ENCODE data around the gene VAX1.

Gene VAX1

DNA sequence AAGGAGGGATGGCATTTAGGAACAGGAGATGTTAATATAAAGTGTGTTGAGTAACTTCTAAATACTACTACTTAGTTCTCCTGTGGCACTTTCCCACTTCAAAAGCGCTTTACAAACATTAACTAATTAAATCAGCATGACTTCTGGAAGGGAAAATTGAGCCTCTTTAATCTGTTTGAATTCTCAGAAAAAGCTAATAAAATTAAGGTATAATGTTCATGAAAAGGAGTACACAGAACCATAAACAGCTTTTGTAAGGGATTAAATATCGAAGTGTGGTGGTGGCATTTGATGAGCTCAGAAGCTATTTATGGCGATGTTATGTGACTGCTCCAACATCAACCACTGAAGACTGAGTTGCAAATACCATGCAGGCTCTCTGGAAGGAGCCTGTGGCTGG, 10.2 kb upstream of the VAX1 start:
- Mint-ChIP-seq H3K9me3 (peaks cover 0 to 8% of the 10 kb centered on the region in 2 donors), H3K27ac (no peak overlapping the region), H3K4me1 (no peaks in the 10 kb centered on the region), H3K4me3 (no peak overlapping the region), H3K27me3 (peaks cover 61% of the 10 kb centered on the region)
- ATAC-seq (no peak), DNase-seq (no peak)

DNA sequence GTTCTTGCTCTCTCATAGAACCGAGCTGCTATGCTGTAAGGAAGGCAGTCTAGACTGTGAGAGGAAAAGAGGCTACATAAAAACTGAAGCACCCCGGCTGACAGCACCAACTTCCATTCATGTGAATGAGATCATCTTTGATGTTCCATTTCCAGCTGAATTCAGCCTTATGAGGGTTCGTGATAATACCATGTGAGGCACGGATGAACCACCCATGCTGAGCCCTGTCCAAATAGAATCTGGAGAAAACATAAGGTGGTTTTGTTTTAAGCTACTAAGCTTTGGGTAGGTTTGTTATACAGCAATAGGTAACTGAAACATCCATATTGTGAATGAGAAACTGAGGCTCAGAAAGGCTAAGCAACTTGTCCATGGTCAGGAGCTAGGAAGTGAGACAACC, 6.9 kb upstream of the VAX1 start:
- DNase-seq (no peak), ATAC-seq (no peak)
- Mint-ChIP-seq H3K4me1 (peaks cover 5% of the 10 kb centered on the region), H3K27ac (no peak overlapping the region), H3K9me3 (peaks cover 0 to 8% of the 10 kb centered on the region in 2 donors), H3K27me3 (peaks cover 73% of the 10 kb centered on the region), H3K4me3 (no peak overlapping the region)

DNA sequence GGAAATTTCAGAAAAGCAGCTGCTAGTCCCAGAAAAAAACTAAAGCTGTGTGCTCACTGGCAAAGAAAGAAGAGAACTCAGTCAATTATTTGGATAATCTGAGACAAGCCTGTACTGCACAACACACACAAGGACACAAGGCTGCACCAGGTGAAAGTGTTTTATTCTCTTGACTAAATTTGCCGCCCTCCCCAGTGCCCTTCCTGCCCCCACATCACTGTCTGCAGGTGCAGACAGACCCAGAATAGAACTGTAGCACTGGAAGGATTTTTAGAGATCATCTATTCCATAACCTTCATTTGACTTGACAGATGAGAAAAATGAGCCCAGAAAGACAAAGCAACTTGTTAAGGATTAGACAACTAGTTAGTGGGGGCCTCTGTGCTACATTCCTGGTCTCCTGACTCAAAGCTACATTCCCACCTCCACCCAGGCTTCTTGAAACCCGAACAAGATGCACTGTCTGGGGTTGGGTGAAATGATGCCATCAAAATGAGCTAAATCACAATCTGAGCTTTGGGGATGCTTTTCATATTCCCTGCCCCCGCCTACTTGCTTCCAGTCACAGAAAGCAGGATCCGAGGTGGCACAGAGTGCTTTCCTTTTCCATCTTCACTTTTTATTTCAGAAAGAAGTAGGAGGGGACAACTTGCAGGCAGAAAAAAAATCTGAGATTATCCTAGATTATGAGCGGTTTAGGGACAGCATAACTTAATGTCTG, 5.2 kb upstream of the VAX1 start:
- ATAC-seq (no peak), DNase-seq (no peak)
- no peak overlapping the region for H3K4me3 Mint-ChIP-seq
- peaks cover 13% of the 10 kb centered on the region for H3K4me1 Mint-ChIP-seq
- H3K27me3 Mint-ChIP-seq: peaks cover 74% of the 10 kb centered on the region
- H3K27ac Mint-ChIP-seq: no peak overlapping the region
- H3K9me3 Mint-ChIP-seq: peaks cover 0 to 8% of the 10 kb centered on the region in 2 donors

DNA sequence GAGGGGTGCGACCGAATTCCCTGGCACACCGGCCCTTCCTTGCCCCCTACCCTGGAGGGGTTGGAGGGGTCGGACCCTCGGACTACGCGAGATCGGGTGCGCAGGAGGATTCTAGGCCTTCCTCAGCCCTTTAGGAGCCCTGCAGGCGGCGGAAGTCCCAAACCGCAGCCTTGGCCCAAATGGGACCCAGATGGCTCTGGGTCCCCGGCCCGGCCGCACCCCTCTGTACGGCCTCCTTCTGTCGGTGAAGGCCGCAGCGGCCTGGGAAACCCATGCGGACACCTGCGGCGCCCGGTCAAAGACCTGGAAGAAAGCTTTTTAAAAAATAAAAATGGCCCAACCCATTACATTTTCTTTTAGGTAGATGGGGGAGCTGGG, 2.4 kb upstream of the VAX1 start:
- DNase-seq (no peak), ATAC-seq (no peak)
- no peak overlapping the region for H3K27ac Mint-ChIP-seq
- H3K9me3 Mint-ChIP-seq: peaks cover 0 to 8% of the 10 kb centered on the region in 2 donors
- peaks cover 81% of the 10 kb centered on the region for H3K27me3 Mint-ChIP-seq
- H3K4me3 Mint-ChIP-seq: no peak overlapping the region
- peaks cover 29% of the 10 kb centered on the region for H3K4me1 Mint-ChIP-seq

DNA sequence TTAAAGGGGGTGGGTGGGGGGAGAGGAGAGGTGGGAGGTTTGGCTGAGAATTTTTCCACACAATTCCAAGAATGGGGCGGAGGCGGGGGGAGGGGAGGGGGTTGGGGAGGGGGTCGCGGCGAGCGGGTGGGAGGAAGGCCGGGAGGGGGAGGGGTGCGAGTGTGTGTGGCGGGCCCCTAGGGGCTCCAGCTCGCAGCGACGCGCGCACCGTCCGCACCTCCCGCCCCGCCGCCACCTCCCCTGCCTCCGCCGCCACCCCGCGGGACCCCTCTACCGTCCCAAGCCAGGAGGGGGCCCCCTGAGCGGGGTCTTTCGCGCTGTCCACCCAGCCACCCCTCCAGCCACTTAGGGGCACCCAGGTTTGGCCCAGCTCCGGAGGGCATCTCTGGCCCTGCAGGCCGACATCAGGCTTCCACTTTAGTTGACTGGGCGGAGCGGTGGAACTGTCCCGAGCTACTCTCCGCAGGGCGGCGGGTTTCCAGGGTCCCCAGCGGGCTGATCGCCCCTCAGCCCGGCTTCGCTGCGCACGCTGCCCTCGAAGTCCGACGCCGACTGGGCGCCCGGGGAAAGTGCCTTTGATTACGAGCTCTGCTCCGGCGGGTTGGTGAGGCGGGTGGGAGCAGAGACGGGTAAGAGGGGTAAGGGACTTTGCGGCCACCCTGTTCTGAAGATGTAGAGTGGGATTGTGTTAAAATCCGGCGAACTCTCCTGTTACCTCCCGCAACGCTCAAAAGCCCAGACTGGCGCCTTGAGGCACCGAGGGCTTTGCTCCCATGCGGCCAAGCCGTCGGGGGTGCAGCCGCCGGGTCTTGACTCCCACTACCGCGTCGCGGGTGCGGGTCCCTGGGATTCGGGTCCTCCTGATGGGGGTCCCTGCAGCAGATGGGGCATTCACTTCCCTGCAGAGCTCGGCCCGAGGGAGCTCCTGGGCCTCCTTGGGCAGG, 1.8 kb upstream of the VAX1 start:
- no peak overlapping the region for H3K4me3 Mint-ChIP-seq
- DNase-seq (no peak), ATAC-seq (peak; percentile 44)
- H3K9me3 Mint-ChIP-seq: peaks cover 0 to 3% of the 10 kb centered on the region in 2 donors
- H3K4me1 Mint-ChIP-seq: peaks cover 31% of the 10 kb centered on the region
- peaks cover 88% of the 10 kb centered on the region for H3K27me3 Mint-ChIP-seq
- H3K27ac Mint-ChIP-seq: no peak overlapping the region

DNA sequence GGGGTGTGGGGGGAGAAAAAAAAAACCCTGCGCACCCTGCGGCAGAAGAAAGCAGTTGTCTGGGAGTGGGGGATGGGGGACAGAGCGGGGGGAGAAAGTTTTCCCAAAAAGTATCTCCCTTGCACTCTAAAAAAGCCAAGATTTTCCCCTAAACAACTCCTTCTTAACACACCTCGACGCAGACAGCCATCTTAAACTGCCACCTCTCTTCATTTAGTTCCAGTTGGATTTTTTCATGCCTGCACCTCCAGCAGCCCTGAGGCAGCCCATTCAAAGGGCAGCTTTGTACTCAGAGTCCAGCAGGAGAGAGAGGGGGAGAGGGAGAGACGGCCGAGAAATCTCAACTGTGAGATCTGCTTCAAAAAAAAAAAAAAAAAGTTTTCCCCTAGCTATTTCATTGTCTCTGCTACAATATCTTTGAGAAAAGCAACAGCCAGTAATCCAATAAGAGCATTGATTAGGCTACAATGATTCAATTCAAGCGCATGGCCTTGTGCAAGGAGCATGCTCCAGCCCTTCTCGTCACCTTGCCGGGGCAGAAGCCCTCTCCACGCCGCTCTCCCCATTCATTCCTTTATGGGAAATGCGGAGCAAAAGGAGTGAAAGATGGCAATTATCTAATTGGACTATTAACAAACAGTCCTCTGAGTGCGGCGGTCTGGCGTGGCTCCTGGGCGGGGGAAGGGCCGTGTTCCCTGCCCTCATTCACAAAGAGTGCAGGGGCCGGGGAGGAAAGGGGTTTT, 939 bp upstream of the VAX1 start:
- peaks cover 96% of the 10 kb centered on the region for H3K27me3 Mint-ChIP-seq

DNA sequence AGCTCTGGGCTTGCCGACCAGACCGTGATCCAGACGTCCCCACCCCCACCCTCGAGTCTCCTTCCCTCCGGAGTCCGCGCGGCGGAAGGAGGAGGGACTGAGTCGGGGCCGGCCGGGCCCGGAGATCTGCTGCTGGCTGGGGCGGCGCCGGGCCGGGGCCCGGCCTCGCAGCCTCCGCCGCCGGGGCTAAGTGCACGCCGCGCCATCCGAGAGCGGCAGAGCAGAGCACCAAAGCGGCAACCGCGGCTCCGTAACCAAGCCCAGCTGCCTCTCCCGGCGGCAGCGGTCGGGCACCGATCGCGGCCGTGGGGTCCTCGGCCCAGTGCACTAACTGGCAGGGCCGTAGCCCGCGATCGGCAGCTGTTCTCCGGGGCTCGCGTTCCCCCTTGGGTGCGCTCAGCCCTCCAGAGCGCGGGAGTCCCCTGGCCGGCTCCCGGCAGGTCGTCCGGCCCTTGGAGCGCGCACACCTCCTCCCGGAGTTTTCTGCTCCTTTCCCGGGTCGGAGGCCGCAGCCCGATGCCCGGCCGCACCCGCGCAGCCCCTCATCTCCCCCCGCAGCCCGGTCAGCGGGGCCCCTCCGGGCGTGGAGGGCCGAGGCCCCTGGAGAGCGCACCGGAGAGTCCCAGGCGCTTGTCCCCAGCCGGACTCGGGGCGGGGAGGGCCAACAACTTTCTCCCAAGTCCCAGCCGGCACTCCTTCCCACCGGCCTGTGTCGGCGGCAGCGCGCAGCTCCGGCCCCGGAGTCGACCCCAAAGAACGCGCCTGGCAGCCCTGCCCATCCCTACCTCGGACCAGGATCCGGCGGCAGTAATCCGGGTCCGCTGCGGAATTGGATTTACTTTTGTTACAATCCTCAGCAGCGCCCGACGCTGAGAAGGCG, 799 bp downstream of the VAX1 start:
- Mint-ChIP-seq H3K27ac (no peak overlapping the region), H3K9me3 (no peaks in the 10 kb centered on the region), H3K4me1 (peaks cover 56% of the 10 kb centered on the region), H3K27me3 (peaks cover 96% of the 10 kb centered on the region), H3K4me3 (peak overlapping the region; percentile 53 to 54)
- DNase-seq (peak in 1 of 2 donors; percentile 6), ATAC-seq (peak; percentile 29)

More for the DNA sequence above, 939 bp upstream of the VAX1 start:
- no peak for DNase-seq
- ATAC-seq: no peak
- H3K4me3 Mint-ChIP-seq: no peak overlapping the region
- H3K9me3 Mint-ChIP-seq: no peaks in the 10 kb centered on the region
- peak overlapping the region in 1 of 2 donors; percentile 34 for H3K27ac Mint-ChIP-seq
- peaks cover 38% of the 10 kb centered on the region for H3K4me1 Mint-ChIP-seq

DNA sequence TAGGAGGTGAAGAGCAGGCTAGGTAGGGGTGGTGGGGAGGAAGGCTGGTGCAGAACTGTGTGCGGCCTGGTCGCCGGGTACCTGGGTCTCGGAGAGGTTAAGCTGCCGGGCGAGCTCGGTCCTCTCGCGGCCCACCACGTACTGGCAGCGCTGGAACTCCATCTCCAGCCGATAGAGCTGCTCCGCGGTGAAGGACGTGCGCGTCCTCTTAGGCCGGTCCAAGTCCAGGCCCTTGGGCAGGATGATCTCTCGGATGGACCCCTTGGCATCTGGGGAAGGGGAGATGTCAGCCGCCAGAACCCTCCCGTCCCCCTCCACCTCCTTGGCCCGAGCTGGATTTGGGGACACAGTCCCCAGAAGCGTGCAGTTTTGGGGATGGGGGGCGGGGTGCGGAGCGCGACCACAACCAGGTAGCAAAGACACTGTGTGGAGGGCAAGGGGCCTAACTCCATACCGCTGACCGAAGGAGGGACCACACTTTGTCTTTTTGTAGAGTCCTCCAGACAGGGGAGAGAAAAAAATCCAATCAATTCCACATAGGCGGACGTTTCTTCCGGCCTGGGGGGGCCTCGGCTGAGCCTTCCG, 1.6 kb downstream of the VAX1 start:
- DNase-seq (no peak), ATAC-seq (peak; percentile 13)
- H3K27ac Mint-ChIP-seq: no peak overlapping the region
- no peaks in the 10 kb centered on the region for H3K9me3 Mint-ChIP-seq
- H3K4me1 Mint-ChIP-seq: peaks cover 64% of the 10 kb centered on the region
- H3K27me3 Mint-ChIP-seq: peaks cover 96% of the 10 kb centered on the region
- no peak overlapping the region for H3K4me3 Mint-ChIP-seq

DNA sequence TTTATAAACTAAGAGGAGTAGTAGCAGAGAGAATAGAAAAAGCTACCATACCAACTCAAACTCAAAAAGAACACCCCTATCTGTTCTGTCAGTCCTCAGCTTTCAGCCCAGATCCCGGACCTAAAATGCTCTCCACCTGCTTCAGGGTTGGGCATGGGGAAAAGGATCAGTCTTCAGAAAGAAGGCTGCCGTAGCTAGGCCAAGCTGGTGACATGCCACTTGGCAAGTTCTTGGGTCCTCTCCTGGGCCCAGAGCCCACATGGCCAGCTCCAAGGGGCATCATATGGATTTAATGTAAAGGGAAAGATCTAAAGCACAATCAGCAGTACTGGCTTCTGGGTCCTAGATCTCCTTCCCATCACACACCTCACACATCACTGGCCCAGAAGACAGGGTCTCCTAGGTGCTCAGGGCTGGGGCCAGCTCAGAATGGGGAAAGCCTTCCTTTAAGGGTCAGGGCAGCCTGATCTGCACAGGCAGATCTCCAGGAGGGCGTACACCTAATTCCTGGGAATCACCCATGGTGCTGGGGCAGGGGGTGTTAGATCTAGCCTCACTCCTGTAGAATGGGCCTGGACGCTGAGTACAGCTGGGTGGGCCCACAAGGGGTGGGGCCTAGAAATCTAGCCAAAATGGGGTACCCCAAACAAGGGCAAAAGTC, 2.5 kb downstream of the VAX1 start:
- Mint-ChIP-seq H3K9me3 (no peaks in the 10 kb centered on the region), H3K4me3 (no peak overlapping the region), H3K27ac (no peak overlapping the region), H3K27me3 (peaks cover 96% of the 10 kb centered on the region), H3K4me1 (peaks cover 72% of the 10 kb centered on the region)
- DNase-seq (no peak), ATAC-seq (no peak)

DNA sequence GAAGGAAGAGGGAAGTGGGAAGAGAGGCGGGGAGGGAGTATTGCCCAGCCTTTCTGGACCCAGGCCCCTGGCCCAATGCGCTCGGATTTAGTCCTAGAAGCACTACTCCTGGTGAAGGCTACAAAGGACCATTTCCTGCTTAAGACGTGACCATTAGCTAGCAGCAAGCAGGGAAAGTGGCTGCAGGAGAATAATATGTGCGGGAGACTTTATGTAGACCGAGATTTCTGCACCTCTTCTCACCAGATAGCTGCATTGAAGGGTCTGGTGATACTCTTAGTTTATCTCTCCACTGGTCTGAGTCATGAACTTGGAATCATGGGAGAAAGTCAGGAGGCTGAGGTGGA, 3.1 kb downstream of the VAX1 start:
- Mint-ChIP-seq H3K27ac (no peak overlapping the region), H3K4me1 (peaks cover 67% of the 10 kb centered on the region), H3K9me3 (no peaks in the 10 kb centered on the region), H3K4me3 (no peak overlapping the region), H3K27me3 (peaks cover 96% of the 10 kb centered on the region)
- ATAC-seq: no peak
- no peak for DNase-seq

DNA sequence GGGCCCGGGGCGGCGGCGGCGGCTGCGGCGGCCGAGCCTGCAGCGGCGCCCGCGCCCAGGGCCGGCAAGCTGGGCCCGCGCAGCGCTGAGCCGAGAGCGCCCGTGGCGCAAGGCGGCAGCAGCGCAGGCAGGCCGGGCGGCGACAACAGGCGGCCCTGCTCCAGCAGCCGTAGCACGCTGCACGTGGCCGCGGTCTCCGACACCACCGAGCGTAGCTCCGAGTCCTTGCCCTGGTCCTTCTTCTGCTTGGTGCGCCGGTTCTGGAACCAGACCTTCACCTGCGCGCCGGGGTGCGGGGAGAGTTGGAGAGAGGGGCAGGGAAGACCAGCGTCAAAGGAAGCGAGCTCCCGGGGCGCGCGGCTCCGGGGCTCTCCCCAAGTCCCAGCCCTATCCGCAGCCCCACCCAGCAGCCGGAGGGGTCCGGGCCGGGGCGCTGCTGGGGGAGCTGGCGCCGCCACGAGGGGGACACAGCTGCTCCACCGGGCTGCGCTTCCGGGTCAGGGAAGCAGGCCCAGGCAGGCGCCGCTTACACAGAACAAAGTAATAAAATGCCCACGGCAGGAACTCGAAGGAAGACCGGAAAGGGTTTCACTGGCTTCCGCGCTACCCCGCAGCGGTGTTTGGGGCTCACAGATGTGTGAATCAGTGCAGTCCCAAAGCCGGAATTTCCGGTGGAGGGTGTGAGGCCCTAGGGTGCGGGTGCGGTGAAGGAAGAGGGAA, 3.6 kb downstream of the VAX1 start:
- Mint-ChIP-seq H3K27ac (no peak overlapping the region), H3K4me3 (peak overlapping the region in 1 of 2 donors; percentile 57), H3K9me3 (no peaks in the 10 kb centered on the region), H3K27me3 (peaks cover 96% of the 10 kb centered on the region), H3K4me1 (peaks cover 67% of the 10 kb centered on the region)
- ATAC-seq (no peak), DNase-seq (peak in 1 of 2 donors; percentile 14)

DNA sequence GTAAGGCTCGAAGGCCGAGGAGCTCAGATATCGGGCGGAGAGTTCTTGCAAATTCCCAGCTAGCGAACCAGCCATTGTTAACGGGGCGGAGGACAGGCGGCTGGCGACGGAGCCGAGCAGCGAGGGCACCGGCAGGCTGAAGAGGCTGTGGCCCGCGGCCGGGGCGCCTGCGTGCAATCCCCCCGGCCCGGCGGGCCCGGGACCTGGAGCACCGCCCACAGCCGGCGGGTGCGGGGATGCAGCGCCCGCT, 4.1 kb downstream of the VAX1 start:
- peaks cover 63% of the 10 kb centered on the region for H3K4me1 Mint-ChIP-seq
- peaks cover 96% of the 10 kb centered on the region for H3K27me3 Mint-ChIP-seq
- ATAC-seq: no peak
- no peaks in the 10 kb centered on the region for H3K9me3 Mint-ChIP-seq
- DNase-seq: no peak
- H3K4me3 Mint-ChIP-seq: peak overlapping the region; percentile 56 to 66
- no peak overlapping the region for H3K27ac Mint-ChIP-seq

DNA sequence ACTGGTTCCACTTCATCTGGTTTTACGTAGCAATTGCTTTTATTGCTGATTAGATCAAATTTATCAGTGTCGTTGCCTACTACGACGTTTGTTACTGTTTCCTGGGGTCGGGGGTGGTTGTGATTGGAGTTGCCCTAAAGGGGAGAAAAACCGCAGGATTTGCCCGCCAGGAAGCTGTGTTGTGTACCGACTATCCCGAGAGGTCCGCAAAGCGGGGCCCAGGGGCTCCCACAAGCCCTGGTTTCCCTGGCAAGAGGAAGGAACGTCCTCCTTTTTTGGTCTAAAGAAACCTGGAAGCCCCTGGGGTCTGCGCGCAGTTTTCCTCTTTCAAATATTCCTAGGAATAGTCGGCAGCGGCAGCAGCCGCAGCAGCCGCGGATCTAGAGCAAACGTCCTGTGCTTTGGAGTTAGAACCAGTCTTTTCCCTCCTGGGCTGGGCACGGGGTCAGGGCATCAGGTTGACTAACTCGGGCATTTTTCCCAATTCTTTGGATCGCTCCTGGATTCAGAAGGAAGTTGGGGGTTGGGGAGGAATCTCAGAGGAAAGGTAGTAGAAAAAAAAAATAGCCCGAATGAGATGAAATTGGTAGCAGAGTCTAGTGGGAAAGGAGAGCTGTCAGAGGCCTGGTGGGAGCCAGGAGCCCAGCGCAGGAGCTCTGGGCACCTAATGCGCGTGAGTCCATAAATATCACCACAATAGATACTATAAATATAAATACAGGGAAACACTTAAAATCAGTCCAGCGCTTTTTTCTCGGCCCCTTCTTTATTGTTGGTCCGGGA, 4.6 kb downstream of the VAX1 start:
- Mint-ChIP-seq H3K4me1 (peaks cover 60% of the 10 kb centered on the region), H3K4me3 (peak overlapping the region; percentile 56 to 66), H3K9me3 (no peaks in the 10 kb centered on the region), H3K27me3 (peaks cover 96% of the 10 kb centered on the region), H3K27ac (peak overlapping the region in 1 of 2 donors; percentile 88)
- DNase-seq (no peak), ATAC-seq (no peak)
